Heart left ventricle (tissue), 16 donors: Measurements from ENCODE around the gene SCARB1. TPM values are rescaled to one million over a fixed set of nuclear protein-coding genes. Genes with fewer than 3 reads are reported as not detected.

Experiments used
- ATAC-seq, 4 donors: fragments of 200-7000 bp; cut with Tn5 transposase; one replicate each; pipeline ENCODE4 v1.9.1; 2020 to 2022; ENCODE audit warnings: moderate library complexity in 4 of 4, mild to moderate bottlenecking in 3 of 4, moderate number of reproducible peaks in 1 of 4
- DNase-seq, 5 donors: peaks; one replicate each; pipeline ENCODE4 v3.0.0-alpha.2; 2020
- H3K27ac ChIP-seq, 12 donors: fragments of 200-600 bp; sonication (generic) in 4 of 12; one replicate each; pipeline versions ENCODE4 v1.5.0 to v1.8.0; 2016 to 2022; ENCODE audit warnings: mild to moderate bottlenecking in 2 of 12
- H3K27me3 ChIP-seq, 9 donors: fragments of 200-600 bp; sonication (generic) in 2 of 9; one replicate each; pipeline versions ENCODE4 v1.5.1 to v1.8.0; 2016 to 2022; ENCODE audit warnings: mild to moderate bottlenecking in 3 of 9
- H3K36me3 ChIP-seq, 9 donors: fragments of 200-600 bp; sonication (generic) in 2 of 9; one replicate each; pipeline versions ENCODE4 v1.5.0 to v1.8.0; 2018 to 2022; ENCODE audit warnings: mild to moderate bottlenecking in 2 of 9
- H3K4me1 ChIP-seq, 12 donors: fragments of 200-600 bp; sonication (generic) in 4 of 12; one replicate each; pipeline versions ENCODE4 v1.5.0 to v1.8.0; 2016 to 2022; ENCODE audit warnings: mild to moderate bottlenecking in 3 of 12
- H3K4me3 ChIP-seq, 12 donors: fragments of 200-600 bp; sonication (generic) in 4 of 12; one replicate each; pipeline versions ENCODE4 v1.5.0 to v1.8.0; 2017 to 2022; ENCODE audit warnings: mild to moderate bottlenecking in 9 of 12, moderate library complexity in 4 of 12
- H3K9me3 ChIP-seq, 12 donors: fragments of 200-600 bp; sonication (generic) in 4 of 12; one replicate each; pipeline versions ENCODE4 v1.5.0 to v1.8.0; 2016 to 2022; ENCODE audit warnings: mild to moderate bottlenecking in 1 of 12
- CTCF ChIP-seq, 12 donors: fragments of 200-600 bp; sonication (generic) in 4 of 12; IDR thresholded peaks; one replicate each; pipeline versions ENCODE4 v1.5.0 to v1.8.0; 2018 to 2022; ENCODE audit warnings: antibody characterized with exemption in 12 of 12, mild to moderate bottlenecking in 5 of 12
- POLR2A ChIP-seq, 2 donors: fragments of 450-650 bp; IDR thresholded peaks; one replicate each; pipeline ENCODE4 v1.6.1; 2017; ENCODE audit warnings: antibody characterized with exemption in 2 of 2, mild to moderate bottlenecking in 2 of 2, moderate library complexity in 2 of 2
- WGBS, 4 donors: extraction: QIAGEN DNeasy Blood & Tissue Kit in 2 of 4; methylation state at CpG; one replicate each; pipeline versions ENCODE4 v1.1.5 to v1.1.7; 2013 to 2018; 5-methylcytosine and 5-hydroxymethylcytosine counted together
- intact Hi-C, 10 donors: fragments of 100-400 bp; cut with DNase I; formaldehyde crosslinking; loops; one replicate each; pipeline versions ENCODE4 v1.11.1 to v1.14.2; 2022
- polyA plus RNA-seq, 2 donors: library from polyadenylated mRNA; stranded (reverse); fragments of 200-250 nt; gene quantifications; one replicate each; pipeline ENCODE4 v1.2.3, GENCODE V29; 2013
- total RNA-seq, 9 donors: library from RNA; depleted of rRNA in 2 of 9; stranded (reverse); fragments of >200 nt in 2 of 9; fragmentation: NEBNext Ultra II Directional in 3 of 9; extraction: Animal tissue kit (Norgen Biotek cat#: 25700) in 3 of 9; gene quantifications; one replicate each; pipeline versions ENCODE4 v1.1.0 to v1.2.4, GENCODE V29; 2016 to 2023
- donor health status: ischemic (EF 13 %, LVEDD 7.1; RV severe dilation, severe dysfunction).
- donor health status: healthy with polysubstance abuse.
- donor health status: DM: no; HTN: yes; CAD: no.
- donor health status: DM: no; HTN: no; CAD: no.
- donor health status: ischemic (EF 25% LVEDD 6.9; RV normal size, moderate dysfunction).
- donor health status: ischemic (EF 25% LVEDD 5.7; RV mildly dilated, moderate dysfunction).
- donor health status: healthy.
- donor health status: DM: yes; HTN: yes; CAD: no.
- donor health status: ischemic (EF 35%, LVEDD 5.7; RV mildly dilated, moderate dysfunction).
- donor health status: nonischemic (EF 11% LVEDD 7.7; RV severe dilation, severe dysfunction).
- donor health status: DM: yes; HTN: yes; CAD: no.
- donor health status: PGD.
- donor health status: ischemic (EF 29% LVEDD 5.4; RV normal size, mild dysfunction).
- donor health status: nonischemic (EF 23%, LVEDD 6.1; RV moderate dilation, normal function).

Gene SCARB1
- total and polyA plus RNA-seq, 11 donors, result 6.9 to 21.7 (median 14.0) TPM

DNA sequence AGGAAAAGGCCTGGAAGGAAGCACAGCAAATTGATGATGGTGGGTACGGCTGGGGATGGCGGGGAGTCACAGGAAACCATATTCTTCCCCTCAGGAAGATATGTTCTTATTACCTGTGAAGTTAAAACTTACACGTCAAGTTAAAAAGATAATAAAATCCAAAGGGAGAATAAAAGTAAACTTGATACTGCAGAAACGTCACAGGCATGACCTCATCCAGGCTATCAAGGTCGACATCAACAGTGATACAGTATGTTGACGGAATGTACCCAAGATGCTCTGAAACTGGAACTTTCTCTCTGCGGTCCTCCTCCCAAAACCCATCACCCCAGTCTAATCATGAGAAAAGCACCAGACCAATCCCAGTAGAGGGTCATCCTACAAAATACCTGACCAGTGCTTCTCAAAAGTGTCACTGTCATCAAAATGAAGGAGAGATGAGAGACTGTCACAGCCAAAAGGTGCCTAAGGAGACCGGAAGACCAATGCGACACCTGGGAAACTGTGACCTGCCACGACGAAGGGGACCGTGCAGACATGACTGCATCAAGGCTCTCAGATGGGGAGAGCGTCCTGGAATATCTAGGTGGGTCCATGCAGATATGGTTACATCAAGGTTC, 74.6 kb downstream of the SCARB1 start:
- TF ChIP-seq CTCF (IDR thresholded peaks at IDR 0.05) (no peak), POLR2A (IDR thresholded peaks at IDR 0.05) (no peak)
- Histone ChIP-seq H3K4me3 (no peak overlapping the region), H3K36me3 (peaks cover 0 to 10% (median 0%) of the 10 kb centered on the region in 9 donors), H3K27me3 (no peaks in the 10 kb centered on the region), H3K4me1 (peaks cover 0 to 6% (median 0%) of the 10 kb centered on the region in 12 donors), H3K27ac (no peak overlapping the region), H3K9me3 (no peaks in the 10 kb centered on the region)
- intact Hi-C loops, result loop anchor here in 3 of 10 donors (5.0 to 10.0 kb wide), 3 partner anchors 48 to 118 kb away; no protein-coding TSS in a partner anchor
- ATAC-seq (no peak), DNase-seq (no peak)
- WGBS, 4 donors, result 89 to 94% (median 93%) methylated on average over 13 of the region's 13 CpGs

- WGBS, 4 donors, result 64 to 69% (median 66%) methylated on average over 25 to 31 of the region's 31 CpGs
- H3K27ac ChIP-seq, result peak overlapping the region in 1 of 12 donors; percentile 47
- peak overlapping the region in 10 of 12 donors; percentile 9 to 71 (median 50) for H3K4me3 ChIP-seq
- H3K27me3 ChIP-seq, result no peaks in the 10 kb centered on the region
- ATAC-seq (peak; percentile 96 to 99 (median 98)), DNase-seq (peak; percentile 83 to 90 (median 87))
- peaks cover 0 to 6% (median 0%) of the 10 kb centered on the region in 12 donors for H3K4me1 ChIP-seq
- intact Hi-C loops, result loop anchor here in 3 of 10 donors (5.0 to 10.0 kb wide), 3 partner anchors 51 to 121 kb away; no protein-coding TSS in a partner anchor
- H3K9me3 ChIP-seq, result no peaks in the 10 kb centered on the region
- TF ChIP-seq POLR2A (IDR thresholded peaks at IDR 0.05) (no peak), CTCF (IDR thresholded peaks at IDR 0.05) (no peak)
- peaks cover 0 to 13% (median 0%) of the 10 kb centered on the region in 9 donors for H3K36me3 ChIP-seq
These were observed 77.4 kb downstream of the SCARB1 start for GRCh38 chr12:124786061-124786964.

DNA sequence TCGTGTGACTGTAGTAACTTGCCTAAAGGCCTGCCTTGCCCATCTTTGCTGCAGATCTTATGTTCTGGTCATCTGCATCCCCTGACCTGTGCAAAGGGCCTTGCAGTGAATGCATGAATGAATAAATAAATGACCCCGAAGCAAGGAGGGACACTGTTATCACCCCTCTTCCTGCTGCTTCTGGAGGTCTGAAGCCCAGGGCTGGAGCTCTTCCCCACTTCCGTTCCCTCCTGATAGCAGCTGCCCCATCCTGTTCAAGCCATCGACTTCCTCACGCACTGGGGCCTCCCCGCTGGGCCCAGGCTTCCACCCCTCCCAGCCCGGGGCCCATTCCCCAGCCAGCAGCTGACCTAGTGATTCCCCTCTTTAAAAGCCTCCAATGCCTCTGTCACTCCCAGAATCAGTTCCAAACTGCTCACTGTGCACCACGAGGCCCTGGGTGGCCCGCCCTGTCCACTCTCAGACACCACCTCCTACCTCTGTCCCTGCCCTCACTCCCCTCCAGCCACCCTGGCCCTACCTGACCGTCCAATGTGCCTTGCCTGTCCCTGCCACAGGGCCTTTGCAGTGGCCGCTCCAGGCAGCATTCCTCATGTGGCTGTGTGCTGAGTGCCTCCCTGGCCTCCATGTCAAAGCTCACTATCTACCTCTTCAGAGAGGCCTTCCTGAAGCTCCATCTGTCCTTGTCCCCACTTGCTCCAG, 78.6 kb downstream of the SCARB1 start:
- TF ChIP-seq CTCF (IDR thresholded peaks at IDR 0.05) (no peak), POLR2A (IDR thresholded peaks at IDR 0.05) (no peak)
- Histone ChIP-seq H3K36me3 (peaks cover 0 to 8% (median 0%) of the 10 kb centered on the region in 9 donors), H3K27ac (no peak overlapping the region), H3K4me3 (no peak overlapping the region), H3K9me3 (no peaks in the 10 kb centered on the region), H3K27me3 (no peaks in the 10 kb centered on the region), H3K4me1 (peaks cover 0 to 8% (median 0%) of the 10 kb centered on the region in 12 donors)
- 75 to 85% (median 80%) methylated on average over 10 to 11 of the region's 11 CpGs for WGBS, 4 donors
- intact Hi-C loops, result loop anchor here in 3 of 10 donors (5.0 to 10.0 kb wide), 3 partner anchors 52 to 122 kb away; no protein-coding TSS in a partner anchor
- DNase-seq, result no peak
- no peak for ATAC-seq
